Stimulated activated naive CD4-positive, alpha-beta T cell (primary cell): ENCODE data around the gene ARAF.

Experiments used
- DNase-seq, 6 experiments: peaks; one replicate each; lab custom pipeline; 2025; lab: John Stamatoyannopoulos, UW

The ARAF gene

DNA sequence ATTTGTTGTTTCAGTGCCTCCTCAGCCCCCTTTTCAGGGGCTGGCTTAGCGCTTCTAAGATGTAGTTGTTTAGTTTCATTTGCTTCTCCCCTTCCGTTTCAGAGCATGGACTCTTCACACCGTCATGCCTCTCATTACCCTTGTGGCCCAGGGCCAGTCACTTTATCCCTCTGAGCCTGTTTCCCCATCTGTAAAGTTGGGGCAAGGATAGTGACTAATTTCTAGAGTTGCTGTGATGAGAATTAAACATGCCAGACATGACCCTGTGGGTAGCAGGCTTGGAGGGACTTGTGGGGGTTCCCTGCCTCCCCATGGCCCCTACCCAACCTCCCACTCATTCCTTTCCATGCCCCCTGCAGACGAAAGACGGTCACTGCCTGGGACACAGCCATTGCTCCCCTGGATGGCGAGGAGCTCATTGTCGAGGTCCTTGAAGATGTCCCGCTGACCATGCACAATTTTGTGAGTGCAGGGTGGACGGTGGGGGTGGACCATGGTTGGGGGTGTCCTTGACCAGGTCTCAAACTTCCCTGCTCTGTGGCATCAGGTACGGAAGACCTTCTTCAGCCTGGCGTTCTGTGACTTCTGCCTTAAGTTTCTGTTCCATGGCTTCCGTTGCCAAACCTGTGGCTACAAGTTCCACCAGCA is 3.6 kb downstream of the ARAF start:
- DNase-seq, result no peak

DNA sequence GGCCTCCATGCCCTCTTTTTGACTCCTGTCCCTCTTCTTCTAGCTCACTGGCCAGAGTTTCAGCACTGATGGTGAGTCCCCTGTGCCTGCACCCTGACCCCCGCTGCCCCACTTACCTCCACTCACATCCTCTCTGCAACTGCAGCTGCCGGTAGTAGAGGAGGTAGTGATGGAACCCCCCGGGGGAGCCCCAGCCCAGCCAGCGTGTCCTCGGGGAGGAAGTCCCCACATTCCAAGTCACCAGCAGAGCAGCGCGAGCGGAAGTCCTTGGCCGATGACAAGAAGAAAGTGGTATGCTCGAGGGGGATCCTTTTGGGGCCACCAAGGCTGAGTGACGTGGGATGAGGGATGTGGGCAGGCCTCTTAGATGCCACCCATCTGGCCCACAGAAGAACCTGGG is 5.8 kb downstream of the ARAF start:
- no peak for DNase-seq

DNA sequence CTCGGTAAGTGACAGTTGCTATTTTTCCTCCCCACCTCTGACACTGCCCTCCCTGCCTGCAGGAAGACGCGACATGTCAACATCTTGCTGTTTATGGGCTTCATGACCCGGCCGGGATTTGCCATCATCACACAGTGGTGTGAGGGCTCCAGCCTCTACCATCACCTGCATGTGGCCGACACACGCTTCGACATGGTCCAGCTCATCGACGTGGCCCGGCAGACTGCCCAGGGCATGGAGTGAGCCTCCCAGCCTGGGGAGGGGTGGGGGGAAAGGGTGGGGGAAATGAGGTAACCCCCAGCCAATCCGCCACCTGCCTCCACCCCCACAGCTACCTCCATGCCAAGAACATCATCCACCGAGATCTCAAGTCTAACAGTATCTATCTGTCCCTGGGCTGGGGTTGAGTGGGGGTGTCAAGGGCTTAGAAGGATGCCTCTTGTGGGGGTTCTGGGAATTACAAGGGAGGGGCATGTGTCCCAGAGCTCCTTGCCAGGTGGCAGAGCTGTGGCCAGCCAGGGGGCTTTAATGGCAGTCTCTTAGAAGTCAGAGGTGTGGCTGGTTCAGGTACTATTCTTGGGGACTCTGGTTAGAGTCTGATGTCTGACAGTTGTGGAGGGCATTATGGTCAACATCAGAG is 7.8 kb downstream of the ARAF start:
- DNase-seq, result peak in 5 of 6 experiments; percentile 9 to 31 (median 17)

DNA sequence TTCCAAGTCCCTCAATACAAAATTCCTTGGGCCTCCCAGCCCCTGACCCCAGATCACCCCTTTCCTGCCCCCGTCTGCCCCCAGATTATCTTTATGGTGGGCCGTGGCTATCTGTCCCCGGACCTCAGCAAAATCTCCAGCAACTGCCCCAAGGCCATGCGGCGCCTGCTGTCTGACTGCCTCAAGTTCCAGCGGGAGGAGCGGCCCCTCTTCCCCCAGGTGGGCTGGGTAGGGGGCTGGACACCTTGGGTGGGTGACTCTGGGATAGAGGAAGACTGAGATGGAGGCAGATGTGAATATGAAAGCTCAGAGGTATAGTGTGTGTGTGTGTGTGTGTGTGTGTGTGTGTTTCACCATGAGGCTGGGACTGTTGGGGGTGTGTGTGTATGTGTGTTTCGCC is 9.8 kb downstream of the ARAF start:
- DNase-seq, result no peak

DNA sequence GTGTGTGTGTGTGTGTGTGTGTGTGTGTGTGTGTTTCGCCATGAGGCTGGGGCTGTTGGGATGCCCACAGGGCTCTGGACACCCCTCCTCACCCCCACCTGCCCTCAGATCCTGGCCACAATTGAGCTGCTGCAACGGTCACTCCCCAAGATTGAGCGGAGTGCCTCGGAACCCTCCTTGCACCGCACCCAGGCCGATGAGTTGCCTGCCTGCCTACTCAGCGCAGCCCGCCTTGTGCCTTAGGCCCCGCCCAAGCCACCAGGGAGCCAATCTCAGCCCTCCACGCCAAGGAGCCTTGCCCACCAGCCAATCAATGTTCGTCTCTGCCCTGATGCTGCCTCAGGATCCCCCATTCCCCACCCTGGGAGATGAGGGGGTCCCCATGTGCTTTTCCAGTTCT is 10.2 kb downstream of the ARAF start:
- DNase-seq, result no peak

DNA sequence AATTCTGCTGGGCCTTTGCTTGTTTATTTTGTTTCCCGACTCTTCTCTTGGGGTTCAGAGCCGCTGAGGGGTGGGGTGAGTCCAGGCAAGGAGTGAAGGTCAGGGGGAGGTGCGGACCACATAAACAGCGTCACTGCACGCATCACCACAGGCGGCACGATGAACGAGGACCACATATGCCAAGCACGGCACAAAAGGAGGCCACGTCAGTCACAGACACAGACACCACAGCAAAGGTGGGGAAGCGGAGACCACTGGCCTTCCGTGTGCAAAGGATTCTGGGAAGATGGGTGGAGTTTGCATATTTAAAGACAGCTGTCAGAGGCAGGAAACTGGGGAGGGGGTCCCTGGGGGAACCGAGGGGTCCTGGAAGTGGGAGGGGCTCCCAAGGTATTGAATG is 10.9 kb downstream of the ARAF start:
- no peak for DNase-seq

DNA sequence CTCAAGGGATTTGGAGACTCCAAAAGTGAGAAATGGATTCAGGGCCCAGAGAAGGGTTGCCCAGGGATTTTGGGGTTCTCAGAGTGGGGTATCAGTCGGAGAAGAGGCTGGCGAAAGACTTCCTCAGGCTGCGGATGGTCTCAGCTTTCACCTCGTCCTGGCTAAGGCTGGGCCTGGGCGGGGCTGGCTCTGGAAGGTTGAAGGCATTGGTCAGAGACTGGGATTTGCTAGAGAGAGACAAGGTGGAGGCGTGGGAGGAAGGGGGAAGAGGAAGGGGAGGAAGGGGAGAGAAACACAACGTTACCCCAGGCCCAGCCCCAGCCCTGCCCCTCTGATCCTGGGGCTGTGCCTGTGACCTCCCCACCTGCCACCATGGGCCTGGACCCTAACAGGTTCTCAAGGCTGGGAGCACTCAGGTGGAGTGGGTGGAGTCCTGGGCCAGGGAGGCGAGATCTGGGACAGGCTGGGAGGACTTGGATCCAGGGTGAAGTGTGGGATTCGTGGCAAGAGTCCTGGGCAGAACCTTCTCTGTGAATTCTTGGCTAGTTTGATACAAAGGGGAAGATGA is 11.9 kb downstream of the ARAF start:
- no peak for DNase-seq

DNA sequence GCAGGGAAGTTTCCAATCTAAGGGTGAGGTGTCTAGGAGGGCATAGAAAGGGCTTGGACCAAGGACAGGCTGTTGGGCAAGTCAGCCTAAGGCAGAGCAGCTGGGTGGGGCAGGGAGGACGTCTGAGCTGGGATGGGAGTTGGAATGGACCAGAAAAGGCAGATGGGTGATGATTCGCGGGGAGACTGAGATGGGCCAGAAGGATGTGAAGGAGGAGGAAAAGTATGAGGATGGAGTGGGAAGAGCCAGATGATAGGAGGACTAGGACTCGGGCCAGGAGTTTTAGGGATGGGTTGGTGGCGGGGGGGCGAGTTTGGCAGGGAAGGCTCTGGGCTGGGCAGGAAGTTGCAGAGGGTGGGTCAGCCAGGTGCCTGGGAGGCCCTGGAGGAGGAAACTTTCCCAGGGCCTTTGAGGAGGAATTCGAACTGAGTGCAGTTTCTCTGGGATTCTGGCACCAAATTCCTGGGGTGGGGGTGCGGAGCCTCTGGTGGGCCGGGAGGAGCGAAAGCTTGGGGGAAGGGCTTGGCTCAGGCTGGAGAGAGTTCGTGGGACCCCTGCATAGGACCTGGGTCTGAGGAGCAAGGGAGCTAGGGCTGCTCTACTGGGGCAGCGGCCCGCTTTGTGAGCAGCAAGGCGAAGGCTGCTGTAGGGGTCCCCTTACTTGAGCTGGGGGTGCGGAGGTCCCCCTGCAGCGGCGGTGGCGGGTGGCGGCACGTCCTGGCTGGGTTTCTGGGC is 12.5 kb downstream of the ARAF start:
- DNase-seq, result no peak

DNA sequence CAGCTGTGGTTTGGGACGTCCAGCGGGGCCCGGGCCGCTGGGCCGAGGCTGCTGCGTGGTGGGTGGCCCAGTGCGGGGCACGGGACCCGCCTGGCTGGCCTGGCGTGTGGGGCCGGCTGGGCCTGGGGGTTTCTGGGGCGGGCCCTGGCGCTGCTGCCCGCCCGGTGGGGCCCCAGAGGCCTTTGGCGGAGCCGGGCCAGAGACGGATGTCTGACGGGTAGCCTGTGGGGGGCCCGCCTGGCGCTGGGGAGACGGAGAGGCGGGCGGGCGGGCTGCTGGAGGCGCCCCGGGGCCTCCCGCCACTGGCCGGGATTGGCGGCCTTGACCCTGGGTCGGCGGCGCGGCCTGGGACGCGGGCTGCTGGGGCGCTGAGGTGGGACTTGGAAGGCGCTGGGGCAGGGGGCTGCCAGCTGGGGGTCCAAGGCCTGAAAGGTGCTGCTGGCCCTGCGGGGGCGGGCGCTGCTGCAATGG is 13.1 kb downstream of the ARAF start:
- no peak for DNase-seq

DNA sequence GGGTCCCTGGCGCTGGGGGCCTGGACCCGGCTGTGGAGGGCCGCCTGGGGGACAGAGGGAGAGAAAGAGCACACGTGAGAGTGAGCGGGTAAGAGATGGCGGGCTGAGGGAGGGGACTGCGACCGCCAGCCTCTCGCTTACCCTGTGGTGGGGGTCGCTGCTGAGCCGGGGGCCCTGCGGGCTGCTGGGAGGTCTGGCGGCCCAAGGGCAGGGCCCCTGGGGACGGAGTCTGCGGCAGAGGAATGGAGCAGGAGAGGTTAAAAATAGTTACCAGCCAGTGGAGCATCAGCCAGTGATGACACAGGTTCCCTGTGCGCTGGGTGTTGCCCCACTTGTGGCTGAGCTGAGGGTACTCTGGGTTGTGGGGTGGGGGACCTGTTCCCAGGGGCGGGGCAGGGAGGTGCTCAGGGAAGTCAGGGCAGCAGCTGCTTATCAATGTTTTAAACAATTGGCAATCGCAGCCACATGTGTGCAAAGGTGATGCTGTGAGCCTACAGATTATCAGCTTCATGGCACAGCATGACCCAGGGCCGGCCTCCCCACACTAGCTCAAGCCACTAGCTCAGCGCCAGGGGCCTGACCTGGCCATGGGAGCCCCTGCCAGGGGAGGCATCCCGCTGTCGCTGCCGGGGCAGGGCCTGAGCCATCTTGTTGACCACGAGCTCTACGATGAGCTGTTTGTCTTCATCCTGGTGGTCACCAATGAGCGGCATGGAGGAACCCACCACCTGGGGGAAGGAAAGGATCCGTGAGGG is 13.7 kb downstream of the ARAF start:
- DNase-seq, result no peak

DNA sequence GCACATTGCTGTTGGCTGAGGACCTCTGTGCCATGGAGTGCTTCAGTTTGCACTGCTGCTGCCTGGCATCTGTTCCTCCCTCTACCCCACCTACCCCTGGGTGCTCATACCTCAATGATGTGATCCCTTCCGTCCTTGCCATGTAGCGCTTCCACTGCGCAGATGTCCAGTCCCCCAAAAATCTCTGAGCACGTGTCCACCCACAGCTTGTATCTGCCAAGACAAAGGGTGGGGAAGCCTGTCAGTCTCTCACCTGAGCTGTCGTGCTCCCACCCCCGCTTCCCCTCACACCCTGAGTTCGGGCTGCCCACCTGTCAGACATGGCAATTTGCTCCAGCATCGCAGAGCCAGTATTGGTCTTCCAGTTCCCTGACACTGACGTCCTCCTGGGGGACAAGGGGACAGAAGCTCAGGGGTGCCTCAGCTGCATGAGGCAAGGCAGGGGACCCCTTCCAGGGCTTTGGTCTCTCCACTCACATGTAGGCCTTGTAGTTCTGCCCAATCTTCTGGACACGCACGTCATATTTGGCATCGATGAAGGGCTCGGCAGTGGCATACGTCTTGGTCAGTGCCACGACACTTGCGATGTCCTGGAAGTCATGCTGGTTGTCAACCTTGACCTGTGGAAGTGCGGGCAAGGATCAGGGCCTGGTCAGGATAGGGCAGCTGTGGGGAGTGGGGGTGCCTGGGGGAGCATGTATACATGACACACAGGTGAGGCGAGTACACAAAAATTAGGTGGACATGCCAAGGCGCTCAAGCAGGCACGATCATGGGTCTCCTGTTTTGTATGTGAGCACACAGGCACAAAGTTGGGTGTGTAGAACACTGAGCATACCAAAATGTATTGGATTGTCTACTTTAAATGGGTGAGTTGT is 15.3 kb downstream of the ARAF start:
- no peak for DNase-seq

DNA sequence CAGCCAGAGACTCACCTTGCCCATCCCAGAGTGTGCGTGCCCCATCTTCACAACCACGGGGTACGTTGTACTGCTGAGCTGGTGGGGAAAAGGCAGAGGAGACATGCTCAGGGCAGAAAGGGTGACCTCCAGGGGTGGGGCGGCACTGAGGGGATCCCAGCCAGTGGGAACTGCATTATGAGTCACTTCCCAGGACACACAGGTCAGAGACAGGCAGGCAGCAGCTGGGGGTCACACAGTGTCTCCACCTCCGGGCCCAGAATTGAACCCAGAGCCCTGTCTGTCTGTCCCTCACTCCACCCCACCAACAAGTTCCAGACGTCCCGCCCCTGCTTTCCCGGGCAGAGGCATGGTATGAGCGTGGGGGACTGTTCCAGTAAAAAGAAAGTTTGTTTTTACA is 16.4 kb downstream of the ARAF start:
- no peak for DNase-seq

DNA sequence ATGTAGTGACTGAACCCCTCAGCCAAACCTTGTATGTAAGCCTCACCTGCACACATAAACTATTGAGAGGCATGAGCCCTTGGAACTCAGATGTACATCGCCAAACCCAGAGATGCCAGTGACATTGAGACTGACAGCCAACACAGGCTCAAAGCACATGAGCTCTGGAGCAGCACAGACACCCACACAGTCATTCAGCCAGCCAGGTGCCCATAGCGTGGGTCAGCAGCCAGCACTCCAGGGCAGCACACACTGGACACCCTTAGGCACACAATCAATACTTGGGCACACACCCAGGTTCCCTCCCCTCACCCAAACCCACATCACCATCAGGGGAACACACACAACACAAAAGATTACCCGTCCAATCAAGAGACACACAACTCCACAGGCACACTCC is 16.9 kb downstream of the ARAF start:
- DNase-seq, result no peak

DNA sequence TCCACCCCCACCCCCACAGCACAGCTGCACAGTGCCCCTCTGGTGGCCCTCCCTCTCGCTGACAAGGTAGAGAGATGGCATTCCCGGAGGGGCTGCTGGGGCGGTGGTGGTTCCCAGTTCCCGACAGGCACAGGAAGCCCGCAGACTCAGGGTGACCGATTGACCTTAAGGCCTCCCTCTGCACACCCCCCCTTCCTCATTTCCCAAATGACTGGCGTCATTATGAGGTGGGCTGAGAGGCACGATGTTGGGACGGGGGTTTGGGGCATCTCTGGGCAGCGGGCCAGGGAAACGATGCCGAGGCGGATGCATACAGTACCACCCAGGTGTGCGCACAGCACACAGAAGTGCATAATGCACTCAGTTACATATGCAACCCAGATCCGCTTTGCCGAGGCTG is 17.7 kb downstream of the ARAF start:
- DNase-seq, result no peak

DNA sequence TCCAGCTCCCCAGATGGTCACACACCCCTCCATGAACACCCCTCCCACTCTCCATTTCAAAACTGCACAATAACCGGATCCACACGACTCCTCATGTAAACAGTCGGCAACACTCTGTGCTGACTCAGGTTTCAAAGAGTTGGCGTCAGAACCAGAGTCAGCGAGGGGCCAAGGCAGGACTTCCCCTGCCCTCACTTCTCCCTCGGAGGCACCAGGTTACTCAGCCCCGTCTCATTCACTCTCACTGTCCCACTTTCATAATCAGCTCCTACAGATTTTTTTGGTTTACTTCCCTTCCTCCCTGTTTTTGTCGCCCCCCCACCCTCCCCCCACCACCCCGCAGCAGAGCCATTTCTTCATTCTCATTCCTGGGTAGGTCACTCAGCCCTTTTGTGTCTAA is 18.5 kb downstream of the ARAF start:
- no peak for DNase-seq

DNA sequence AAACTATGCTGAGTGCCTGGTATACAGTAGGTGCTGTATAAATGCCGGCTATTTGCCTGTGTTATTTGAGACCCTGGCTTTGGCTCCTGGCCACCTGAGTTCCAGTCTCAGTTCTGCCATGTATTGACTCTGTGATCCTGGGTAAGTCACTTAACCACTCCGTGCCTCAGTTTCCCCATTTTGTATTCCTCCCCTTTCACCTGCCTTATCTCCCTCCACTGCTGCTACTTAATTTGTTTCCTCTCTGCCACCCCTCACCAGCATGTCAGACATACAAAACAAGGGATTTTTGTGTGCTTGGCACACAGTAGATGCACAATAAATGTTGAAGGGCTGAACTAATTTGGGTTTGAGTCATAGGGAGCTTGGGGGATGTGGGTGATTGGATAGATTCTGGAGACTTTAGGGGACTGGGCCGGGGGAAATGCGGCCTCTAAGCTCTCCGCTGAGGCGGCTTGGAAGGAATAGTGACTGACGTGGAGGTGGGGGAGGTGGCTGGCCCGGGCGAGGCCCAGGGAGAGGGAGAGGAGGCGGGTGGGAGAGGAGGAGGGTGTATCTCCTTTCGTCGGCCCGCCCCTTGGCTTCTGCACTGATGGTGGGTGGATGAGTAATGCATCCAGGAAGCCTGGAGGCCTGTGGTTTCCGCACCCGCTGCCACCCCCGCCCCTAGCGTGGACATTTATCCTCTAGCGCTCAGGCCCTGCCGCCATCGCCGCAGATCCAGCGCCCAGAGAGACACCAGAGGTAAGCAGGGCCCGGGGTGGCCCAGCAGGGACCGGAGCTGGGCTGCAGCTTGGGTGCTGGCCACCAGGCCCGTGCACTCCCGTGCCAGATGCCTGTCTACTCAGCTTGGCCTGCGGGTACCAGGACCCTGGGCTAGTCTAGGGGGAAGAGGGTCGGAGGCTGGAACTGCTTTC is 21.0 kb downstream of the ARAF start, which contains the start of gene TIMP1:
Gene TIMP1 (plus strand): TSS at position 706 of the 917 bp plus-strand sequence. CDS start 980 bp downstream, outside the sequence.
- peak; percentile 19 to 59 (median 46) for DNase-seq

DNA sequence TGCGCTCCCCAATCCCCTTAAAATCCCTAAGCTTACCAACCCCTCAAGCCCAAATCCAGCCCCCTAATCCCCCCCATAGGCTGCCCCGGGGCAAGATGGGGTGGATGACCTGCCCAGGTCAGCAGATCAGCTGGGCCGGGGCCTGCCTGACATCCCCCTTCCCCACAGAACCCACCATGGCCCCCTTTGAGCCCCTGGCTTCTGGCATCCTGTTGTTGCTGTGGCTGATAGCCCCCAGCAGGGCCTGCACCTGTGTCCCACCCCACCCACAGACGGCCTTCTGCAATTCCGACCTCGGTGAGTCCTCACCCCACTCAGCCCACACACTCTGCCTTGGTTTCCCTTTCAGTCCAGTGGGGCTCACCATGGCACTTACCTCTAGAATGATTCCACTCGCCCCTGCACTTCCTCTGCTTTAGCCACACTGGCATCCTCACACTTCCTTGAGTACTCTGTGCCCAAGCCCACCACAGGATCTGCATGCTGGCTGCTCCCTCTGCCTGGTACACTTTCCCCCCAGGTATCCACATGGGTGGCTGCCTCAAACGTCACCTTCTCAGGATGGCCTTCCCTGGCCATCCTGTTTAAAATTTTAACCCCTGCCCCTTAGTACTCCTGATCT is 22.3 kb downstream of the ARAF start:
- no peak for DNase-seq

DNA sequence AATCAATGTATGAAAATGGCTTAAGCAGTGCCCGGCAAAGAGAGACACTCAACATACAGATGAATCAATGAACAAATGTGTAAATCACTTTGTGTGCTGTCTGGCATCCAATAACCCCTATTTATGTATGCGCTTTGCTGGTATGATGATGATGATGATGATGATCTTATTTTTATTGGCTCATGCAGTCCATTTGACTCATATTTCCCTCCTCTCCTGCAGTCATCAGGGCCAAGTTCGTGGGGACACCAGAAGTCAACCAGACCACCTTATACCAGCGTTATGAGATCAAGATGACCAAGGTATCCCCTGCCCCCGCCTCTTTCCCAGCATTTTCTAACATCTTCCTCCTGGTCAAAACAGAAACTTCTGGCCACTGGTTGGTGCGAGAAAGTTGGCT is 23.7 kb downstream of the ARAF start:
- DNase-seq, result no peak

DNA sequence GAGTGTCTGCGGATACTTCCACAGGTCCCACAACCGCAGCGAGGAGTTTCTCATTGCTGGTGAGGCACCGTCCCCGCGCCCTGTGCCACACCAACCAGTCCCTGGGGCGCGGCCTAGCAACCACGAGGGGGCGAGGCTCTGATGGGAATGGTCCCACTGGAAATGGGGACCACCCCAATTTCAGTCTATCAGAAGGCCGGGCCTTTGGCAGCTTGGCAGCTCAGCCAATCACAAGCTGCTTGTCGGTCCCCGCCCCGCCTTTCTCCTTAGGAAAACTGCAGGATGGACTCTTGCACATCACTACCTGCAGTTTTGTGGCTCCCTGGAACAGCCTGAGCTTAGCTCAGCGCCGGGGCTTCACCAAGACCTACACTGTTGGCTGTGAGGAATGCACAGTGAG is 24.3 kb downstream of the ARAF start:
- DNase-seq, result no peak
